Mesendoderm (in vitro differentiated cells): Measurements from ENCODE around the gene PPDPF.

Experiments
- DNase-seq: peaks from one replicate; pipeline ENCODE4 v3.0.0; 2013
- H2AK5ac ChIP-seq: 2 replicates; pipeline ENCODE4 v1.6.1; 2013; ENCODE audit warnings: low read length, inconsistent platforms
- H2BK120ac ChIP-seq: 2 replicates; pipeline ENCODE4 v1.6.1; 2013; ENCODE audit warnings: low read depth, mild to moderate bottlenecking, low read length, moderate library complexity, mixed read lengths
- H2BK15ac ChIP-seq: replicated peaks from 2 replicates; pipeline ENCODE4 v1.6.1; 2013; ENCODE audit warnings: low read depth, mild to moderate bottlenecking, moderate library complexity
- H2BK5ac ChIP-seq: 2 replicates; pipeline ENCODE4 v1.6.1; 2013; ENCODE audit warnings: low read length, inconsistent platforms
- H3K18ac ChIP-seq: 2 replicates; pipeline ENCODE4 v1.6.1; 2013; ENCODE audit warnings: mild to moderate bottlenecking, low read length, mixed read lengths
- H3K23ac ChIP-seq: one replicate; pipeline ENCODE4 v1.6.1; 2013; ENCODE audit warnings: low read length
- H3K27ac ChIP-seq: 2 replicates; pipeline ENCODE4 v1.5.1; 2013; ENCODE audit warnings: low read depth, mild to moderate bottlenecking, inconsistent platforms, low read length, moderate library complexity
- H3K27me3 ChIP-seq: 2 replicates; pipeline ENCODE4 v1.6.1; 2013; ENCODE audit warnings: low read length, control low read depth, mild to moderate bottlenecking, inconsistent platforms; ENCODE audit not compliant: insufficient read depth, poor library complexity
- H3K36me3 ChIP-seq: 2 replicates; pipeline ENCODE4 v1.6.1; 2013; ENCODE audit warnings: low read length, inconsistent platforms; ENCODE audit not compliant: control insufficient read depth, insufficient read depth
- H3K4ac ChIP-seq: one replicate; pipeline ENCODE4 v1.6.1; 2013; ENCODE audit warnings: low read depth, mild to moderate bottlenecking, low read length, moderate library complexity
- H3K4me1 ChIP-seq: 2 replicates; pipeline ENCODE4 v1.6.1; 2013; ENCODE audit warnings: low read depth, low read length, inconsistent platforms; ENCODE audit not compliant: control insufficient read depth
- H3K4me2 ChIP-seq: 2 replicates; pipeline ENCODE4 v1.6.1; 2013; ENCODE audit warnings: low read length
- H3K4me3 ChIP-seq: 2 replicates; pipeline ENCODE4 v1.5.1; 2013; ENCODE audit warnings: mild to moderate bottlenecking, low read length
- H3K56ac ChIP-seq: one replicate; pipeline ENCODE4 v1.6.1; 2013; ENCODE audit warnings: low read length
- H3K79me1 ChIP-seq: 2 replicates; pipeline ENCODE4 v1.6.1; 2013; ENCODE audit warnings: low read length, inconsistent platforms
- H3K79me2 ChIP-seq: 2 replicates; pipeline ENCODE4 v1.6.1; 2013; ENCODE audit warnings: mild to moderate bottlenecking, low read length; ENCODE audit not compliant: control insufficient read depth, insufficient read depth
- H3K9ac ChIP-seq: 2 replicates; pipeline ENCODE4 v1.6.1; 2013; ENCODE audit warnings: low read length, inconsistent platforms
- H4K5ac ChIP-seq: one replicate; pipeline ENCODE4 v1.6.1; 2013; ENCODE audit warnings: low read length
- H4K8ac ChIP-seq: one replicate; pipeline ENCODE4 v1.6.1; 2013; ENCODE audit warnings: low read depth, mild to moderate bottlenecking, control low read depth, low read length, moderate library complexity
- WGBS: extraction: QIAGEN DNeasy Blood & Tissue Kit; methylation state at CpG from one replicate; pipeline ENCODE4 v1.1.7; 2013; ENCODE audit warnings: low lambda C conversion rate, missing lambda C conversion rate; ENCODE audit not compliant: insufficient coverage; ENCODE audit errors: extremely low coverage; 5-methylcytosine and 5-hydroxymethylcytosine counted together

PPDPF gene

GRCh38 chr20:63525185-63525584 is 4.6 kb downstream of the PPDPF start:
- H3K9ac ChIP-seq, result no peak overlapping the region
- H3K79me1 ChIP-seq, result peaks cover 12% of the 10 kb centered on the region
- no peak overlapping the region for H2AK5ac ChIP-seq
- no CpG with 5 or more reads among the region's 3 CpGs for whole genome bisulfite sequencing
- no peaks in the 10 kb centered on the region for H3K4me1 ChIP-seq
- H2BK15ac ChIP-seq, result no peak overlapping the region
- no peak overlapping the region for H3K18ac ChIP-seq
- H3K4me2 ChIP-seq, result no peak overlapping the region
- H3K4me3 ChIP-seq, result no peak overlapping the region
- H4K8ac ChIP-seq, result no peak overlapping the region
- H2BK5ac ChIP-seq, result no peak overlapping the region
- no peak overlapping the region for H3K23ac ChIP-seq
- H3K4ac ChIP-seq, result no peak overlapping the region
- peaks cover 4% of the 10 kb centered on the region for H3K79me2 ChIP-seq
- H3K56ac ChIP-seq, result no peak overlapping the region
- H4K5ac ChIP-seq, result no peak overlapping the region
- H3K27me3 ChIP-seq, result no peaks in the 10 kb centered on the region
- no peak for DNase-seq
- no peaks in the 10 kb centered on the region for H3K36me3 ChIP-seq
- no peak overlapping the region for H3K27ac ChIP-seq
- H2BK120ac ChIP-seq, result no peak overlapping the region

GRCh38 chr20:63525971-63526370 is 5.4 kb downstream of the PPDPF start:
- no peak for DNase-seq
- H3K4me3 ChIP-seq, result no peak overlapping the region
- no peak overlapping the region for H3K56ac ChIP-seq
- no peak overlapping the region for H2BK120ac ChIP-seq
- H3K4ac ChIP-seq, result no peak overlapping the region
- no peak overlapping the region for H3K23ac ChIP-seq
- H3K27ac ChIP-seq, result no peak overlapping the region
- no peak overlapping the region for H4K5ac ChIP-seq
- H3K18ac ChIP-seq, result no peak overlapping the region
- no peak overlapping the region for H3K4me2 ChIP-seq
- H3K4me1 ChIP-seq, result no peaks in the 10 kb centered on the region
- H4K8ac ChIP-seq, result no peak overlapping the region
- H2BK15ac ChIP-seq, result no peak overlapping the region
- H3K79me1 ChIP-seq, result peaks cover 12% of the 10 kb centered on the region
- H3K36me3 ChIP-seq, result no peaks in the 10 kb centered on the region
- peaks cover 4% of the 10 kb centered on the region for H3K79me2 ChIP-seq
- no peak overlapping the region for H3K9ac ChIP-seq
- no peaks in the 10 kb centered on the region for H3K27me3 ChIP-seq
- no peak overlapping the region for H2BK5ac ChIP-seq
- no peak overlapping the region for H2AK5ac ChIP-seq
- WGBS, result no CpG with 5 or more reads among the region's 2 CpGs

- no peak overlapping the region for H3K18ac ChIP-seq
- no peak for DNase-seq
- no peaks in the 10 kb centered on the region for H3K27me3 ChIP-seq
- peaks cover 5% of the 10 kb centered on the region for H3K79me1 ChIP-seq
- no peak overlapping the region for H2AK5ac ChIP-seq
- H3K4me2 ChIP-seq, result no peak overlapping the region
- no peaks in the 10 kb centered on the region for H3K4me1 ChIP-seq
- no peak overlapping the region for H3K56ac ChIP-seq
- H3K36me3 ChIP-seq, result no peaks in the 10 kb centered on the region
- H3K9ac ChIP-seq, result no peak overlapping the region
- no peak overlapping the region for H4K5ac ChIP-seq
- no peak overlapping the region for H2BK5ac ChIP-seq
- H3K79me2 ChIP-seq, result no peaks in the 10 kb centered on the region
- H3K23ac ChIP-seq, result no peak overlapping the region
- no peak overlapping the region for H2BK120ac ChIP-seq
- no peak overlapping the region for H3K4me3 ChIP-seq
- H3K27ac ChIP-seq, result no peak overlapping the region
- H2BK15ac ChIP-seq, result no peak overlapping the region
- no CpG with 5 or more reads among the region's 9 CpGs for WGBS
- H3K4ac ChIP-seq, result no peak overlapping the region
- H4K8ac ChIP-seq, result no peak overlapping the region
Observed at GRCh38 chr20:63527184-63527583, 6.6 kb downstream of the PPDPF start.

GRCh38 chr20:63529180-63529860 is 8.8 kb downstream of the PPDPF start:
- no peaks in the 10 kb centered on the region for H3K4me1 ChIP-seq
- H3K27ac ChIP-seq, result no peak overlapping the region
- no peak overlapping the region for H2AK5ac ChIP-seq
- no peak overlapping the region for H3K4me3 ChIP-seq
- no peak for DNase-seq
- H3K4me2 ChIP-seq, result no peak overlapping the region
- H2BK120ac ChIP-seq, result no peak overlapping the region
- H3K79me1 ChIP-seq, result no peaks in the 10 kb centered on the region
- H4K5ac ChIP-seq, result no peak overlapping the region
- no peaks in the 10 kb centered on the region for H3K36me3 ChIP-seq
- no peaks in the 10 kb centered on the region for H3K27me3 ChIP-seq
- no peak overlapping the region for H2BK15ac ChIP-seq
- H2BK5ac ChIP-seq, result no peak overlapping the region
- no peak overlapping the region for H3K4ac ChIP-seq
- no CpG with 5 or more reads among the region's 27 CpGs for WGBS
- H3K18ac ChIP-seq, result no peak overlapping the region
- H3K9ac ChIP-seq, result no peak overlapping the region
- no peak overlapping the region for H3K56ac ChIP-seq
- no peak overlapping the region for H3K23ac ChIP-seq
- H3K79me2 ChIP-seq, result no peaks in the 10 kb centered on the region
- H4K8ac ChIP-seq, result no peak overlapping the region

GRCh38 chr20:63529861-63530787 is 9.6 kb downstream of the PPDPF start:
- no peak overlapping the region for H3K56ac ChIP-seq
- no peaks in the 10 kb centered on the region for H3K79me2 ChIP-seq
- no peak overlapping the region for H3K4me2 ChIP-seq
- no peak overlapping the region for H2AK5ac ChIP-seq
- no peak overlapping the region for H2BK120ac ChIP-seq
- no peak overlapping the region for H3K4ac ChIP-seq
- H2BK5ac ChIP-seq, result no peak overlapping the region
- H3K4me3 ChIP-seq, result no peak overlapping the region
- no peaks in the 10 kb centered on the region for H3K27me3 ChIP-seq
- H3K18ac ChIP-seq, result no peak overlapping the region
- no peak overlapping the region for H4K5ac ChIP-seq
- no peak overlapping the region for H4K8ac ChIP-seq
- no peaks in the 10 kb centered on the region for H3K4me1 ChIP-seq
- no peak overlapping the region for H3K9ac ChIP-seq
- no peaks in the 10 kb centered on the region for H3K79me1 ChIP-seq
- H3K23ac ChIP-seq, result no peak overlapping the region
- WGBS, result no CpG with 5 or more reads among the region's 39 CpGs
- no peak for DNase-seq
- H2BK15ac ChIP-seq, result no peak overlapping the region
- no peaks in the 10 kb centered on the region for H3K36me3 ChIP-seq
- no peak overlapping the region for H3K27ac ChIP-seq
